SK-N-SH treated with all-trans-retinoic acid at 6 μM for 48 hours (cell line): ENCODE measurements around the gene RAB15.
"Not testable (repeated sequence)": the region's sequence is repeated elsewhere in the genome, so short reads cannot be mapped to it uniquely, and the experiment has no call there.

ENCODE experiments used
- ATAC-seq: fragments of 200-7000 bp; cut with Tn5 transposase; 3 replicates; pipeline ENCODE4 v1.9.1; 2020; ENCODE audit warnings: mild to moderate bottlenecking, moderate library complexity
- ARNTL ChIP-seq: fragments of 450-650 bp; formaldehyde crosslinking; IDR thresholded peaks from 2 replicates; pipeline ENCODE4 v1.5.0; 2020; ENCODE audit warnings: low read depth, mild to moderate bottlenecking, moderate library complexity, borderline replicate concordance
- BACH2 ChIP-seq: fragments of 250-450 bp; sonication (Bioruptor Pico); IDR thresholded peaks from 2 replicates; pipeline ENCODE4 v1.9.0; 2021; ENCODE audit warnings: mild to moderate bottlenecking, borderline replicate concordance
- CSRNP3 ChIP-seq: fragments of 250-450 bp; sonication (Bioruptor Pico); IDR thresholded peaks from 2 replicates; pipeline ENCODE4 v1.5.1; 2021; ENCODE audit warnings: mild to moderate bottlenecking, moderate library complexity
- ESRRG ChIP-seq: fragments of 250-450 bp; sonication (Bioruptor Pico); IDR thresholded peaks from 2 replicates; pipeline ENCODE4 v1.6.1; 2021; ENCODE audit warnings: mild to moderate bottlenecking
- GLIS3 ChIP-seq: fragments of 250-450 bp; sonication (Bioruptor Pico); IDR thresholded peaks from 2 replicates; pipeline ENCODE4 v1.5.0; 2020; ENCODE audit warnings: mild to moderate bottlenecking, moderate library complexity
- ISL1 ChIP-seq: fragments of 250-450 bp; sonication (Bioruptor Pico); IDR thresholded peaks from 2 replicates; pipeline ENCODE4 v2.1.2; 2022; ENCODE audit warnings: mild to moderate bottlenecking, moderate library complexity
- PATZ1 ChIP-seq: fragments of 250-450 bp; sonication (Bioruptor Pico); IDR thresholded peaks from 2 replicates; pipeline ENCODE4 v1.8.0; 2020; ENCODE audit warnings: mild to moderate bottlenecking, moderate library complexity, borderline replicate concordance
- POU6F1 ChIP-seq: fragments of 250-450 bp; sonication (Bioruptor Pico); IDR thresholded peaks from 2 replicates; pipeline ENCODE4 v1.8.0; 2021; ENCODE audit warnings: low read depth, mild to moderate bottlenecking, moderate library complexity, borderline replicate concordance
- PPARA ChIP-seq: fragments of 250-450 bp; sonication (Bioruptor Pico); IDR thresholded peaks from 2 replicates; pipeline ENCODE4 v1.5.0; 2020; ENCODE audit warnings: mild to moderate bottlenecking, borderline replicate concordance
- RARB ChIP-seq: fragments of 250-450 bp; sonication (Bioruptor Pico); IDR thresholded peaks from 2 replicates; pipeline ENCODE4 v1.8.0; 2021; ENCODE audit warnings: mild to moderate bottlenecking, moderate library complexity
- SNAI2 ChIP-seq: fragments of 250-450 bp; sonication (Bioruptor Pico); IDR thresholded peaks from 2 replicates; pipeline ENCODE4 v1.5.0; 2020; ENCODE audit warnings: mild to moderate bottlenecking, moderate library complexity
- TCF4 ChIP-seq: fragments of 250-450 bp; sonication (Bioruptor Pico); IDR thresholded peaks from 2 replicates; pipeline ENCODE4 v1.8.0; 2021; ENCODE audit warnings: mild to moderate bottlenecking, moderate library complexity, borderline replicate concordance
- TOX ChIP-seq: fragments of 250-450 bp; sonication (Bioruptor Pico); IDR thresholded peaks from 2 replicates; pipeline ENCODE4 v1.8.0; 2021; ENCODE audit warnings: mild to moderate bottlenecking, moderate library complexity, borderline replicate concordance
- TSHZ2 ChIP-seq: fragments of 250-450 bp; sonication (Bioruptor Pico); IDR thresholded peaks from 2 replicates; pipeline ENCODE4 v1.5.0; 2020; ENCODE audit warnings: mild to moderate bottlenecking, moderate library complexity
- ZC3H10 ChIP-seq: fragments of 250-450 bp; sonication (Bioruptor Pico); IDR thresholded peaks from 2 replicates; pipeline ENCODE4 v1.5.1; 2021; ENCODE audit warnings: mild to moderate bottlenecking, moderate library complexity
- ZFP3 ChIP-seq: fragments of 250-450 bp; sonication (Bioruptor Pico); IDR thresholded peaks from 2 replicates; pipeline ENCODE4 v1.5.0; 2020; ENCODE audit warnings: mild to moderate bottlenecking, moderate library complexity
- ZFP30 ChIP-seq: fragments of 450-650 bp; formaldehyde crosslinking; IDR thresholded peaks from 2 replicates; pipeline ENCODE4 v1.5.0; 2022; ENCODE audit warnings: mild to moderate bottlenecking, moderate library complexity
- ZNF565 ChIP-seq: fragments of 450-650 bp; formaldehyde crosslinking; conservative IDR thresholded peaks from 2 replicates; pipeline ENCODE4 v1.5.0; 2020; ENCODE audit warnings: low read depth, mild to moderate bottlenecking, moderate library complexity
- ZNF70 ChIP-seq: fragments of 450-650 bp; formaldehyde crosslinking; IDR thresholded peaks from 2 replicates; pipeline ENCODE4 v1.5.0; 2020; ENCODE audit warnings: mild to moderate bottlenecking, moderate library complexity
- ZNF8 ChIP-seq: fragments of 450-650 bp; formaldehyde crosslinking; IDR thresholded peaks from 2 replicates; pipeline ENCODE4 v1.5.0; 2020; ENCODE audit warnings: mild to moderate bottlenecking, moderate library complexity

The RAB15 gene

GRCh38 chr14:64915029-64915424 is 57.1 kb downstream of the RAB15 start:
- ATAC-seq: no peak
- TF ChIP-seq POU6F1: no peak
- TF ChIP-seq SNAI2 (CRISPR knock-in tag): no peak
- TF ChIP-seq ZNF70 (CRISPR knock-in tag): no peak
- no peak for TF ChIP-seq ISL1
- TF ChIP-seq PPARA (CRISPR knock-in tag): no peak
- no peak for TF ChIP-seq ZFP3

- TF ChIP-seq ZFP3 (0 out of 2 replicates have a peak, but pooled peaks have one; percentile 52), TSHZ2 (CRISPR knock-in tag) (peak; percentile 24; the same call in 1 of the 2 replicates), SNAI2 (CRISPR knock-in tag) (no peak), ZFP30 (CRISPR knock-in tag) (no peak), ZC3H10 (no peak)
- peak; percentile 99 for ATAC-seq
These were observed 57.7 kb downstream of the RAB15 start, which contains the start of gene CHURC1 for GRCh38 chr14:64914237-64915028. CHURC1 (plus strand) TSS chr14:64914455; CDS start chr14:64914496, 41 bp downstream.

GRCh38 chr14:64913477-64913876 is 58.7 kb downstream of the RAB15 start:
- ATAC-seq: not testable (repeated sequence)
- TF ChIP-seq ZNF8 (CRISPR knock-in tag): peak; percentile 27; the same call in 1 of the 2 replicates
- TF ChIP-seq, all 23 proteins: peak for 1; not testable (repeated sequence) for 22

- TF ChIP-seq TOX (CRISPR knock-in tag) (no peak), TCF4 (no peak), ESRRG (CRISPR knock-in tag) (no peak), GLIS3 (no peak), ARNTL (CRISPR knock-in tag) (no peak), CSRNP3 (CRISPR knock-in tag) (no peak)
- no peak for ATAC-seq
These were observed 59.9 kb downstream of the RAB15 start for GRCh38 chr14:64912261-64912660.

- ATAC-seq: 0 out of 3 replicates have a peak, but pooled peaks have one; percentile 16
- TF ChIP-seq PATZ1 (CRISPR knock-in tag) (no peak), ZC3H10 (no peak), TSHZ2 (CRISPR knock-in tag) (no peak), GLIS3 (no peak), TOX (CRISPR knock-in tag) (no peak), ARNTL (CRISPR knock-in tag) (no peak), RARB (no peak), BACH2 (CRISPR knock-in tag) (no peak), ZNF565 (no peak), POU6F1 (no peak), ISL1 (no peak), PPARA (CRISPR knock-in tag) (no peak), ZFP30 (CRISPR knock-in tag) (no peak), ZNF8 (CRISPR knock-in tag) (no peak)
These were observed 61.2 kb downstream of the RAB15 start for GRCh38 chr14:64910847-64911495.
